ENCODE results near the gene MAP1LC3B2. TPM values are rescaled to one million over a fixed set of nuclear protein-coding genes. Genes with fewer than 3 reads are reported as not detected.

MAP1LC3B2 gene
- total RNA-seq, 4 donors from 2014 or later: 0.76 TPM; not detected in 2

DNA sequence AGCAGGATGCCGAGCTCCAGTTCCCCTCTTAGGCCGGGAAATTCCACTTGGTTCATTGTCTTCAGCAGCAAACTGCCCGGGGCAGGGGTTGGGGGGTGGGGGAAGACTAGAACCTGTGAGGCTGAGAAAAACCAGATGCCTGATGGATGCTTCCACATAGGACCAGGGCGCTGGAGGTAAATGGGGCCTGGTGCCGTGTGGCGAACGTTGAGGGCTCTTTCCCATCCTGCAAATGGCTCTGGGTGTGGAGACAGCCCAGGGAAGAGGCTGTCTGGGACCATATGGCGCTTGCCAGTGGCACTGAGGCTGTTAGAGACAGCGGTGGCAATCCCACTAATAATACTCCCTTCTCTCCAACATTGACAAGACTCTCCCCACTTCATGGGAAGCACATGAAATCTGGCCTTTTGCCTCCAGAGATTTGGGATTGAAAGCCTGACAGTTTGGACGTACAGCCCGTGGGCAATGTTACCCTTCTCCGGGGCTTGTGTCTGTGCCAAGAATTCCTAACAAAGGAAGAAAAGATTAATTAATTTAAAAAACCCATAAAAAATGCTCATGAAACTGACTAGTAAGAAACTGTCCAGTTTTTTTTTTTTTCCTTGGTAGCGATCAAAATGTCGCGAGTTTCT, 44.5 kb downstream of the MAP1LC3B2 start:
- H3K4me1 ChIP-seq: peaks cover 25 to 61% (median 28%) of the 10 kb centered on the region in 3 donors
- no peak for DNase-seq
- WGBS, 2 donors: 61 to 75% methylated on average over 11 to 13 of the region's 15 CpGs
- no peaks in the 10 kb centered on the region for H3K27me3 ChIP-seq
- no peaks in the 10 kb centered on the region for H3K9me3 ChIP-seq
- H3K27ac ChIP-seq: no peak overlapping the region
- H3K36me3 ChIP-seq: no peaks in the 10 kb centered on the region
- TF ChIP-seq, protein P1, sequence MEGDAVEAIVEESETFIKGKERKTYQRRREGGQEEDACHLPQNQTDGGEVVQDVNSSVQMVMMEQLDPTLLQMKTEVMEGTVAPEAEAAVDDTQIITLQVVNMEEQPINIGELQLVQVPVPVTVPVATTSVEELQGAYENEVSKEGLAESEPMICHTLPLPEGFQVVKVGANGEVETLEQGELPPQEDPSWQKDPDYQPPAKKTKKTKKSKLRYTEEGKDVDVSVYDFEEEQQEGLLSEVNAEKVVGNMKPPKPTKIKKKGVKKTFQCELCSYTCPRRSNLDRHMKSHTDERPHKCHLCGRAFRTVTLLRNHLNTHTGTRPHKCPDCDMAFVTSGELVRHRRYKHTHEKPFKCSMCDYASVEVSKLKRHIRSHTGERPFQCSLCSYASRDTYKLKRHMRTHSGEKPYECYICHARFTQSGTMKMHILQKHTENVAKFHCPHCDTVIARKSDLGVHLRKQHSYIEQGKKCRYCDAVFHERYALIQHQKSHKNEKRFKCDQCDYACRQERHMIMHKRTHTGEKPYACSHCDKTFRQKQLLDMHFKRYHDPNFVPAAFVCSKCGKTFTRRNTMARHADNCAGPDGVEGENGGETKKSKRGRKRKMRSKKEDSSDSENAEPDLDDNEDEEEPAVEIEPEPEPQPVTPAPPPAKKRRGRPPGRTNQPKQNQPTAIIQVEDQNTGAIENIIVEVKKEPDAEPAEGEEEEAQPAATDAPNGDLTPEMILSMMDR (IDR thresholded peaks at IDR 0.05): no peak
- no peak for TF ChIP-seq POLR2A (IDR thresholded peaks at IDR 0.05)
- H3K4me3 ChIP-seq: no peak overlapping the region
- intact Hi-C loops (cut with DNase I): loop anchor here (5.0 to 10.0 kb wide), 2 partner anchors 459 to 606 kb away; no protein-coding TSS in a partner anchor

DNA sequence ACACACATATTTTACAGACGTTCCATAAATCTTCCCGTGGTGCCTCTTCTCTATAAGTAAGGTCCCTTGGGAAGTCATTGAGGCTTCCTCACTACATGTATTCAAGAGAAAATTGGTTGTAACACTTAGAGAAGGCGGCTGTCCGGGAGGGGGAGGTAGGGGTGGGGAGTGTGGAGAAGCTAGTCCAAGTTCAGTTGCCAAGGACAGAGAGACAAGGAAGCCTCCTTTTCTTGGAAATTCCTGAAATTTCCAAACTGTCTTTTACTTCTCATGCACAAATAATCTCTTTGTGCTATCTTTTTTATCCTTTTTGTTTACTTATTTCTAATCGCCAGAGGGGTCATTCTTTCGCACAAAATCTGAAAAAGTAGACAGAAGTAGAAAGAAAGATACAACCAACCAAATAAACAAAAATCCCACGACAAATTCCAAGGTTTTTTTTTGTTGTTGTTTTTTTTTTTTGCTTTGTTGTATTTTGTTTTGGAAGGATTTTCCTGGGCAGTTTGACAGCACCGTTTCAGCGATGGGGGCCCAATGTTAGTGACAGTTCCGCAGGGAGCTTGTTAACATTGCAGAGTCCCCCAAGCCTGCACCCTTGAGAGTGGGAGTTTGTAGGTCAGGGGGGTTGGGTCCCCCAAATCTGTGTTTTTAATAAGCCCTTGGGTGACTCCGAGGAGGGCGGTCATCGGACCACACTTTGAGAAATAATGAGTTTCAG, 45.2 kb downstream of the MAP1LC3B2 start:
- TF ChIP-seq POLR2A (IDR thresholded peaks at IDR 0.05): no peak
- TF ChIP-seq, protein P1 (IDR thresholded peaks at IDR 0.05): no peak
- Histone ChIP-seq H3K9me3 (no peaks in the 10 kb centered on the region), H3K4me1 (peaks cover 18 to 54% (median 23%) of the 10 kb centered on the region in 3 donors), H3K27me3 (no peaks in the 10 kb centered on the region), H3K27ac (no peak overlapping the region), H3K36me3 (no peaks in the 10 kb centered on the region), H3K4me3 (peak overlapping the region in 1 of 4 donors; percentile 28)
- DNase-seq: no peak
- 58 to 65% methylated on average over 13 of the region's 13 CpGs for WGBS, 2 donors
- intact Hi-C loops (cut with DNase I): loop anchor here (5.0 to 10.0 kb wide), 2 partner anchors 460 to 607 kb away; no protein-coding TSS in a partner anchor

DNA sequence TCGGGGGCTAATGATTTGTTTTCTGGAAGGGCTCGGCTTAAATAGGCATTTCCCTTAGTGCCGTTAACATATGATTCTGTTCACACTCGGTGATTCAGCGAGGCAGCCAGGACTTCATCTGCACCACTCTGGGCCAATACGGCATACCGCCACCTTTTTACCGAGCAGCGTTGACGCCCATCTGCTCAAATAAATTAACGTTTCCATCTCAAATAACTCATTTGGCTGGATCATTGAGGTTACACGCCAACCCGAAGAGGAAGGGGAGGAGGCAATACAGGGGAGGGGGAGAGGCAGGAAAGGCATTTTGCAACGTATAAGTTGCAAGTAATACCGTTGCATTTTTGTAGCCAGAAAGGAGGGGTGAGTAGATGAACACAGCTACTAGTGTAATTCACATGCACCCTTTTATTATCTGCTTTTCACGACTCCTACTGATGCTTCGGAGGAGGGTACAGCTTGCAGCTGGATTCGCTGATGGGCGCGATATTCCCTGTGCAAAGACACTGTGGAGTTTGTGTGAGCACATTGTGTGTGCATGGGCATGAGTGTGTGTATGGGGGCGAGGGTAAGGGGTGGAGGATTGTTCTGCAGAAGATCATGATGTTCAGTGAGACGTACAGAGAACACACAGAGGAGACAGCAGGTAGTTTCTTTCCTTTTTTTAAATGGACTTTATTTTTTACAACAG, 45.9 kb downstream of the MAP1LC3B2 start:
- Histone ChIP-seq H3K27me3 (no peaks in the 10 kb centered on the region), H3K36me3 (no peaks in the 10 kb centered on the region), H3K4me1 (peaks cover 12 to 54% (median 21%) of the 10 kb centered on the region in 3 donors), H3K4me3 (peak overlapping the region in 1 of 4 donors; percentile 28), H3K27ac (no peak overlapping the region), H3K9me3 (no peaks in the 10 kb centered on the region)
- 70 to 80% methylated on average over 16 to 22 of the region's 22 CpGs for WGBS, 2 donors
- TF ChIP-seq, protein P1 (IDR thresholded peaks at IDR 0.05): no peak
- no peak for TF ChIP-seq POLR2A (IDR thresholded peaks at IDR 0.05)
- intact Hi-C loops (cut with DNase I): loop anchor here (5.0 to 10.0 kb wide), 2 partner anchors 460 to 608 kb away; no protein-coding TSS in a partner anchor
- DNase-seq: no peak

DNA sequence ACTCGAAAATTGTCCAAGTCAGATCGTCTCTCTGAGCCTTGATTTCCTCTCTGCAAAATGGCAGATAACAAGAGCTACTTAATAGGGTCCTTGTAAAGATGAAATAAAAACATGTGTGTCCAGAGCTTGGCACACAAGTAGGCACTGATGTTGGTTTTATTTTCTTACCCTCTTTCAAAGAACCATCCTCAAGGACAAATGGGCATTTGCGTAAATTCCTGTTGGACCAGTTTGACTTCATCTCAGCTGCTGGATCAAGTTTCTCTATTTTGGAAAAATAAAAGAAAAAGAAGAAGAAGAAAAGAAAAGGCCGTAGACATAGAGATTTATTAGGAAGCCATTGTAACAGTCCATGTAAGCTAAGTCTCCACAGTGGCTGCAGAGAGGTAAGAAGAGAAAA, 47.2 kb downstream of the MAP1LC3B2 start:
- intact Hi-C loops (cut with DNase I): loop anchor here (10.0 kb wide), 1 partner anchor 462 kb away; no protein-coding TSS in a partner anchor
- Histone ChIP-seq H3K4me1 (peaks cover 11 to 52% (median 15%) of the 10 kb centered on the region in 3 donors), H3K9me3 (no peaks in the 10 kb centered on the region), H3K36me3 (no peaks in the 10 kb centered on the region), H3K27ac (no peak overlapping the region), H3K27me3 (no peaks in the 10 kb centered on the region), H3K4me3 (no peak overlapping the region)
- TF ChIP-seq, protein P1 (IDR thresholded peaks at IDR 0.05): no peak
- TF ChIP-seq POLR2A (IDR thresholded peaks at IDR 0.05): no peak
- DNase-seq: no peak
- 47 to 54% methylated on average over 4 of the region's 4 CpGs for WGBS, 2 donors

All from esophagus squamous epithelium (tissue), 5 donors.